ENCODE measurements around the gene SPP1. TPM values are rescaled to one million over a fixed set of nuclear protein-coding genes. Genes with fewer than 3 reads are reported as not detected.

SPP1 gene
- total and polyA plus RNA-seq, 10 of the 15 experiments (the other 5 are each of a cell fraction or from before 2014, with no cell fraction given): 0.05 to 1.1 (median 0.39) TPM; not detected in 6

- intact Hi-C loops (cut with micrococcal nuclease; ENCODE audit: unreplicated experiment): no loop called here
- Histone ChIP-seq H3K36me3 (ENCODE audit: control insufficient read depth in 2 of 2, insufficient read depth in 2 of 2, low read length in 1 of 2) (no peaks in the 10 kb centered on the region), H3K4me3 (no peak overlapping the region), H3K27ac (ENCODE audit: control insufficient read depth, insufficient read depth) (no peak overlapping the region), H3K4me1 (ENCODE audit: control insufficient read depth, insufficient read depth, low read length) (peaks cover 15% of the 10 kb centered on the region), H3K79me2 (ENCODE audit: control insufficient read depth, insufficient read depth, low read length) (peaks cover 12% of the 10 kb centered on the region), H3K4me2 (ENCODE audit: control insufficient read depth, insufficient read depth) (no peak overlapping the region), H4K20me1 (ENCODE audit: control insufficient read depth, insufficient read depth) (no peaks in the 10 kb centered on the region), H2AFZ (ENCODE audit: control insufficient read depth, low read depth, low read length) (no peak overlapping the region), H3K9ac (ENCODE audit: control insufficient read depth, insufficient read depth, low read length) (no peak overlapping the region), H3K27me3 (replicated peaks in 1 of 2; ENCODE audit: control insufficient read depth in 2 of 2, insufficient read depth in 2 of 2, low read length in 1 of 2) (no peaks in the 10 kb centered on the region), H3K9me3 (replicated peaks; ENCODE audit: control insufficient read depth, insufficient read depth, low read length) (no peaks in the 10 kb centered on the region)
- no peak for DNase-seq (ENCODE audit: low read depth, low spot score)
- BruUV-seq (replicated peaks): no TSS peak
- ChIA-PET CTCF (interaction anchor here (1.6 to 2.2 kb wide), 2 partner anchors 17 to 500 kb away, joined by 5 to 8 read pairs; no protein-coding TSS in a partner anchor), POLR2A (no interaction called here), SMC1A (ENCODE audit: uncharacterized antibody, unreplicated experiment) (interaction anchor here (0.9 kb wide), 2 partner anchors 10 to 409 kb away, joined by 3 to 4 read pairs; no protein-coding TSS in a partner anchor), RAD21 (ENCODE audit: unreplicated experiment) (interaction anchor here (0.7 to 2.8 kb wide), 2 partner anchors 18 to 197 kb away, joined by 3 to 9 read pairs; no protein-coding TSS in a partner anchor)
- ATAC-seq: no peak
- no peak for FAIRE-seq
- in situ Hi-C loops (cut with MboI): no loop called here
- WGBS (ENCODE audit: insufficient coverage, insufficient replicate concordance, low lambda C conversion rate, missing lambda C conversion rate): 98% methylated on average over 10 of the region's 10 CpGs
- no peak for TF ChIP-seq MTA3 (IDR thresholded peaks at IDR 0.05; ENCODE audit: borderline replicate concordance, low read length)
- no peak for TF ChIP-seq ZBTB11 (CRISPR knock-in tag; IDR thresholded peaks at IDR 0.05)
- TF ChIP-seq TAF1 (IDR thresholded peaks at IDR 0.05; ENCODE audit: borderline replicate concordance, low read depth, low read length): no peak
- TF ChIP-seq NKRF (conservative IDR thresholded peaks at IDR 0.05): no peak
- no peak for TF ChIP-seq GABPA (IDR thresholded peaks at IDR 0.05; ENCODE audit: low read depth)
- no peak for TF ChIP-seq E4F1 (IDR thresholded peaks at IDR 0.05; ENCODE audit: borderline replicate concordance, partially characterized antibody)
- no peak for TF ChIP-seq NR2C2 (IDR thresholded peaks at IDR 0.05; ENCODE audit: borderline replicate concordance, control insufficient read depth, insufficient read length, low read depth)
- TF ChIP-seq ELK1 (IDR thresholded peaks at IDR 0.05; ENCODE audit: low read depth, low read length): no peak
- no peak for TF ChIP-seq SMAD1 (IDR thresholded peaks at IDR 0.05; ENCODE audit: low read depth, partially characterized antibody)
- TF ChIP-seq IRF4 (IDR thresholded peaks at IDR 0.05; ENCODE audit: low read depth, low read length): no peak
- TF ChIP-seq BACH1 (IDR thresholded peaks at IDR 0.05; ENCODE audit: borderline replicate concordance): no peak
These were observed 40.3 kb downstream of the SPP1 start for GRCh38 chr4:88015659-88016295.

Measured in GM12878 (cell line).